HEK293T (cell line): ENCODE data around the gene CHST6.
A peak's percentile ranks its signal among the peaks of the same experiment; 100 is the strongest.

Source experiments
- ARNT ChIP-seq: fragments of 450-650 bp; IDR thresholded peaks from 2 replicates; pipeline ENCODE4 v1.6.1; 2017; ENCODE audit warnings: mild to moderate bottlenecking
- BHLHE40 ChIP-seq: fragments of 450-650 bp; IDR thresholded peaks from 2 replicates; pipeline ENCODE4 v1.6.1; 2016; ENCODE audit warnings: mild to moderate bottlenecking, moderate library complexity, borderline replicate concordance
- CTBP1 ChIP-seq: fragments of 450-650 bp; IDR thresholded peaks from 2 replicates; pipeline ENCODE4 v1.6.1; 2016; ENCODE audit warnings: borderline replicate concordance
- ELF4 ChIP-seq: fragments of 450-650 bp; IDR thresholded peaks from 2 replicates; pipeline ENCODE4 v1.6.1; 2017; ENCODE audit warnings: antibody characterized with exemption
- FOXA1 ChIP-seq: fragments of 450-650 bp; IDR thresholded peaks from 2 replicates; pipeline ENCODE4 v1.6.1; 2016; ENCODE audit warnings: mild to moderate bottlenecking
- FOXK2 ChIP-seq: fragments of 450-650 bp; IDR thresholded peaks from 2 replicates; pipeline ENCODE4 v1.6.1; 2016; ENCODE audit warnings: mild to moderate bottlenecking
- FOXM1 ChIP-seq: fragments of 450-650 bp; IDR thresholded peaks from 2 replicates; pipeline ENCODE4 v1.6.1; 2017; ENCODE audit warnings: mild to moderate bottlenecking, borderline replicate concordance
- HDGF ChIP-seq: fragments of 450-650 bp; IDR thresholded peaks from 2 replicates; pipeline ENCODE4 v1.6.1; 2017; ENCODE audit warnings: antibody characterized with exemption, borderline replicate concordance
- L3MBTL2 ChIP-seq: fragments of 450-650 bp; conservative IDR thresholded peaks from 2 replicates; pipeline ENCODE4 v1.6.1; 2016; ENCODE audit warnings: mild to moderate bottlenecking
- LEF1 ChIP-seq: fragments of 450-650 bp; IDR thresholded peaks from 2 replicates; pipeline ENCODE4 v1.6.1; 2017; ENCODE audit warnings: mild to moderate bottlenecking, borderline replicate concordance
- SP1 ChIP-seq: fragments of 450-650 bp; IDR thresholded peaks from 2 replicates; pipeline ENCODE4 v1.6.1; 2017
- SUZ12 ChIP-seq: fragments of 450-650 bp; IDR thresholded peaks from 2 replicates; pipeline ENCODE4 v1.6.1; 2016; ENCODE audit warnings: mild to moderate bottlenecking
- TARDBP ChIP-seq: fragments of 450-650 bp; IDR thresholded peaks from 2 replicates; pipeline ENCODE4 v1.6.1; 2016
- ZNF384 ChIP-seq: fragments of 450-650 bp; IDR thresholded peaks from 2 replicates; pipeline ENCODE4 v1.6.1; 2016

DNA sequence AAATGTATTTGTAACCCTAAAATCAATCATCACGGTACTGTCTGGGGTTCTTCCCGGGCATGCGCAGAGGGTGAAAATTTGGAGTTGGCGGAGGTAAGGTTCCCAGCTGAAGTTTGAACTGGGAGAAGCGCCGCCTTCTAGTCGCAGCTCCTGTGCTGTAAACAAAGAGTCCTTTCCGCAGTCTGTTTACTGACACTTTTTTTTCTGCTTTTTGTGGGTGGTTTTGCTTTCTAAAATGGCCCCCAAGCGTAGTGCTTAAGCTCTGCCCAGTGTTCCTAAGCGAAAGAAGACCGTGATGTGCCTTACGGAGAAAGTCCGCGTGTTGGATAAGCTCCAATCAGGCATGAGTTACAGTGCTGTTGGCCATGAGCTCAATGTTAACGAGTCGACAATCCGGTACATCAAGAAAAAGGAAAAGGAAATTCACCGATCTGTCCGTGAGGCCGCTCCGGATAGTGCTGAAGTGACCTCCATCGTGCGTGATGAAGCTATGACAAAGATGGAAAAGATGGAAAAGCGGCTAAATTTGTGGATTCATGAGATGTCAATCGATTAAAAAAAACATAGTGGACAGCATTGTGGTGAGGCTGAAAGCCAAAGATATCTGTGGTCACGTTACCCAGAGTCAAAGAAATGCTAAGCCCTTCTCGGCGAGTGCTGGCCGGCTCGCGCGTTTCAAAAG lies 61.4 kb downstream of the CHST6 start:
- TF ChIP-seq HDGF (no peak), SP1 (no peak), ZNF384 (no peak), FOXM1 (no peak), BHLHE40 (no peak), ELF4 (no peak), L3MBTL2 (peak; percentile 71), CTBP1 (no peak), SUZ12 (no peak), FOXA1 (no peak), ARNT (no peak), LEF1 (no peak), TARDBP (no peak), FOXK2 (no peak)
